Astrocyte (in vitro differentiated cells and primary cell): ENCODE results near the gene OTUD7B. TPM values are rescaled to one million over a fixed set of nuclear protein-coding genes. Genes with fewer than 3 reads are reported as not detected.

ENCODE experiments used
- DNase-seq: peaks from one replicate; pipeline ENCODE4 v3.0.0-alpha.2; 2010; ENCODE audit warnings: low read depth
- FAIRE-seq: peaks from 2 replicates; lab custom pipeline; 2011; peaks lifted over from hg19 to GRCh38; lab: Jason Lieb, UNC
- H2AFZ ChIP-seq: 2 replicates; pipeline ENCODE4 v1.6.0; 2012; ENCODE audit warnings: low read depth, low read length, inconsistent platforms
- H3K27ac ChIP-seq: 2 replicates; pipeline ENCODE4 v1.5.1; 2011; ENCODE audit warnings: low read depth, low read length, inconsistent platforms
- H3K27me3 ChIP-seq: 2 replicates; pipeline ENCODE4 v1.6.0; 2011; ENCODE audit warnings: low read length, inconsistent platforms; ENCODE audit not compliant: insufficient read depth
- H3K36me3 ChIP-seq: 2 replicates; pipeline ENCODE4 v1.5.1; 2011; ENCODE audit warnings: low read length, inconsistent platforms; ENCODE audit not compliant: insufficient read depth
- H3K4me1 ChIP-seq: 2 replicates; pipeline ENCODE4 v1.5.1; 2011; ENCODE audit warnings: low read length, inconsistent platforms; ENCODE audit not compliant: insufficient read depth
- H3K4me2 ChIP-seq: 2 replicates; pipeline ENCODE4 v1.6.0; 2012; ENCODE audit warnings: low read length, inconsistent platforms
- H3K4me3 ChIP-seq: 2 replicates; pipeline ENCODE4 v1.5.1; 2011; ENCODE audit warnings: low read depth, mild to moderate bottlenecking, low read length, inconsistent platforms; ENCODE audit not compliant: insufficient read depth
- H3K79me2 ChIP-seq: 2 replicates; pipeline ENCODE4 v1.6.0; 2012; ENCODE audit warnings: mild to moderate bottlenecking, low read length, inconsistent platforms; ENCODE audit not compliant: insufficient read depth
- H3K9ac ChIP-seq: 2 replicates; pipeline ENCODE4 v1.6.0; 2012; ENCODE audit warnings: mild to moderate bottlenecking, low read length, inconsistent platforms
- H3K9me3 ChIP-seq: 2 replicates; pipeline ENCODE4 v1.5.1; 2012; ENCODE audit warnings: low read depth, mild to moderate bottlenecking, low read length, inconsistent platforms; ENCODE audit not compliant: insufficient read depth
- H4K20me1 ChIP-seq: 2 replicates; pipeline ENCODE4 v1.6.0; 2012; ENCODE audit warnings: low read length, inconsistent platforms; ENCODE audit not compliant: insufficient read depth
- H3K27ac Mint-ChIP-seq: one replicate; pipeline ENCODE4 v1.8.0; 2021; ENCODE audit warnings: mild to moderate bottlenecking, mixed read lengths; ENCODE audit not compliant: unreplicated experiment
- H3K27me3 Mint-ChIP-seq: one replicate; pipeline ENCODE4 v1.8.0; 2021; ENCODE audit warnings: low read depth, mixed read lengths; ENCODE audit not compliant: unreplicated experiment
- H3K36me3 Mint-ChIP-seq: one replicate; pipeline ENCODE4 v1.8.0; 2021; ENCODE audit warnings: low read depth, mixed read lengths; ENCODE audit not compliant: unreplicated experiment
- H3K4me1 Mint-ChIP-seq: one replicate; pipeline ENCODE4 v1.8.0; 2021; ENCODE audit warnings: low read depth, mixed read lengths; ENCODE audit not compliant: unreplicated experiment
- H3K4me3 Mint-ChIP-seq: one replicate; pipeline ENCODE4 v1.8.0; 2021; ENCODE audit warnings: mild to moderate bottlenecking, moderate library complexity, mixed read lengths; ENCODE audit not compliant: unreplicated experiment
- H3K9me3 Mint-ChIP-seq: one replicate; pipeline ENCODE4 v1.8.0; 2021; ENCODE audit warnings: mild to moderate bottlenecking, mixed read lengths; ENCODE audit not compliant: unreplicated experiment
- EZH2 ChIP-seq: IDR thresholded peaks from 2 replicates; pipeline ENCODE4 v1.6.1; 2012; ENCODE audit warnings: mild to moderate bottlenecking, low read length, inconsistent platforms; ENCODE audit not compliant: insufficient read depth
- total RNA-seq: library from RNA; stranded (reverse); gene quantifications from 2 replicates; pipeline ENCODE4 v1.2.1, GENCODE V29; 2021
- TF ChIP-seq, protein P1 (sequence below): IDR thresholded peaks from 2 replicates; pipeline ENCODE4 v1.5.1; 2011; ENCODE audit warnings: low read depth, mild to moderate bottlenecking, inconsistent platforms, low read length, moderate library complexity; ENCODE audit not compliant: insufficient read depth

Gene OTUD7B
- total RNA-seq, 1 donor from 2014 or later, result 33.1 TPM

DNA sequence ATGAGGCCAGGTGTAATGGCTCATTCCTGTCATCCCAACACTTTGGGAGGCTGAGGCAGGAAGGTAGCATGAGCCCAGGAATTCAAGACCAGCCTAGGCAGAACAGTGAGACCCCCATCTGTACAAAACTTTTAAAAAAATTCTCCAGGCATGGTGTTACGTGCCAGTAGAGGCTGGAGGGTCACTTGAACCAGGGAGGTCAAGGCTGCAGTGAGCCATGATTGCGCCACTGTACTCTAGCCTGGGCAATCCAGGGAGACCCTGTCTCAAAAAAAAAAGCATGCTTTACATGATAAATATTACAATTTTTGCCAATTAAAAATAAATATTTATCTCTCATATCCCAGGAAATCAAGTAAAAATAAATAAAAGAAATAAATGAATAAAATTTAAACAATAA is 39.4 kb upstream of the OTUD7B start:
- H3K9me3 Mint-ChIP-seq, result no peaks in the 10 kb centered on the region
- no peak overlapping the region for H3K27ac ChIP-seq
- no peaks in the 10 kb centered on the region for H4K20me1 ChIP-seq
- no peaks in the 10 kb centered on the region for H3K27me3 Mint-ChIP-seq
- H3K79me2 ChIP-seq, result no peaks in the 10 kb centered on the region
- no peak overlapping the region for H3K4me3 Mint-ChIP-seq
- no peak for DNase-seq
- H3K27ac Mint-ChIP-seq, result no peak overlapping the region
- H3K36me3 Mint-ChIP-seq, result no peaks in the 10 kb centered on the region
- TF ChIP-seq, protein P1, sequence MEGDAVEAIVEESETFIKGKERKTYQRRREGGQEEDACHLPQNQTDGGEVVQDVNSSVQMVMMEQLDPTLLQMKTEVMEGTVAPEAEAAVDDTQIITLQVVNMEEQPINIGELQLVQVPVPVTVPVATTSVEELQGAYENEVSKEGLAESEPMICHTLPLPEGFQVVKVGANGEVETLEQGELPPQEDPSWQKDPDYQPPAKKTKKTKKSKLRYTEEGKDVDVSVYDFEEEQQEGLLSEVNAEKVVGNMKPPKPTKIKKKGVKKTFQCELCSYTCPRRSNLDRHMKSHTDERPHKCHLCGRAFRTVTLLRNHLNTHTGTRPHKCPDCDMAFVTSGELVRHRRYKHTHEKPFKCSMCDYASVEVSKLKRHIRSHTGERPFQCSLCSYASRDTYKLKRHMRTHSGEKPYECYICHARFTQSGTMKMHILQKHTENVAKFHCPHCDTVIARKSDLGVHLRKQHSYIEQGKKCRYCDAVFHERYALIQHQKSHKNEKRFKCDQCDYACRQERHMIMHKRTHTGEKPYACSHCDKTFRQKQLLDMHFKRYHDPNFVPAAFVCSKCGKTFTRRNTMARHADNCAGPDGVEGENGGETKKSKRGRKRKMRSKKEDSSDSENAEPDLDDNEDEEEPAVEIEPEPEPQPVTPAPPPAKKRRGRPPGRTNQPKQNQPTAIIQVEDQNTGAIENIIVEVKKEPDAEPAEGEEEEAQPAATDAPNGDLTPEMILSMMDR, result no peak
- TF ChIP-seq EZH2, result no peak
- no peaks in the 10 kb centered on the region for H3K36me3 ChIP-seq
- no peaks in the 10 kb centered on the region for H3K4me1 ChIP-seq
- no peak overlapping the region for H3K9ac ChIP-seq
- no peaks in the 10 kb centered on the region for H3K9me3 ChIP-seq
- peaks cover 2% of the 10 kb centered on the region for H3K4me1 Mint-ChIP-seq
- H2AFZ ChIP-seq, result no peak overlapping the region
- no peak for FAIRE-seq
- no peaks in the 10 kb centered on the region for H3K27me3 ChIP-seq
- no peak overlapping the region for H3K4me2 ChIP-seq
- H3K4me3 ChIP-seq, result no peak overlapping the region

DNA sequence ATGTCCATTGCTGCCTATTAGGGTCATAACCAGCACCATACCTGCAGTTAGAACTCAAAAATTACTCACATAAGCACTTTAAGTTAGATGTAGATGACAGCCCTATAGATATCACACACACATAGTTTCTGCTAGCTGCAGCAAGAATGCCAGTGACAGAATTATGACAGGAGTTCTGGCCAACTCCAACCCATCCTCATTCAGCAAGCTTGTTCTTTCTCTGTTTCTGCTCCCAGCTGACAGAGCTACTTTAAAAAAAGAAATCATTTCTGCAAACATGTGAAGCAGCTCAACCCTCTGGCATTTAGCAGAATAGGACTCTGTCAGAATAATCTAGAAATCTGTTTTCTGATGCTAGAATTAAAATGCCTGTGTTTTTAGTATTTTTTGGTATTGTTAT is 23.8 kb upstream of the OTUD7B start:
- Histone ChIP-seq H3K27me3 (no peaks in the 10 kb centered on the region), H3K9ac (no peak overlapping the region), H3K4me2 (no peak overlapping the region), H3K4me1 (no peaks in the 10 kb centered on the region), H2AFZ (no peak overlapping the region), H4K20me1 (no peaks in the 10 kb centered on the region), H3K27ac (no peak overlapping the region), H3K36me3 (no peaks in the 10 kb centered on the region), H3K9me3 (no peaks in the 10 kb centered on the region), H3K79me2 (no peaks in the 10 kb centered on the region), H3K4me3 (no peak overlapping the region)
- Mint-ChIP-seq H3K27ac (no peak overlapping the region), H3K4me3 (no peak overlapping the region), H3K4me1 (no peaks in the 10 kb centered on the region), H3K9me3 (no peaks in the 10 kb centered on the region), H3K36me3 (no peaks in the 10 kb centered on the region), H3K27me3 (no peaks in the 10 kb centered on the region)
- TF ChIP-seq, protein P1, result no peak
- TF ChIP-seq EZH2, result no peak
- DNase-seq (no peak), FAIRE-seq (no peak)

DNA sequence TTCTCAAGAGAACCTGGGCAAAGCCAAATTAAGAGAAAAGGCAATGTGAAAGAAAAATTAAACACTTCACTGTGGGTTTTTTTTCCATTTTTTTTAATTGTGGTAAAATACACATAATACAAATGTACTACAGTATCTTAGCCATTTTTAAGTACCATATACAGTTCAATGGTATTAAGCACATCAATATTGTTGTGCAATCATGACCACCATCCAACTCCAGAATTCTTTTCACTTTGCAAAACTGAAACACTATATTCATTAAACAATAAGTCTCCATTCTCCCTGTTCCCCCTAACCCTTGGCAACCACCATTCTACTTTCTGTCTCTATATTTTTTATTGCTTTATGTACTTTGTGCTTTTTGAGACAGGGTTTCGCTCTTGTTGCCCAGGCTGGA is 17.8 kb upstream of the OTUD7B start:
- Histone ChIP-seq H3K9ac (no peak overlapping the region), H3K4me2 (no peak overlapping the region), H3K27me3 (no peaks in the 10 kb centered on the region), H3K36me3 (no peaks in the 10 kb centered on the region), H3K4me3 (no peak overlapping the region), H4K20me1 (no peaks in the 10 kb centered on the region), H2AFZ (no peak overlapping the region), H3K27ac (no peak overlapping the region), H3K79me2 (no peaks in the 10 kb centered on the region), H3K9me3 (no peaks in the 10 kb centered on the region), H3K4me1 (no peaks in the 10 kb centered on the region)
- no peaks in the 10 kb centered on the region for H3K9me3 Mint-ChIP-seq
- FAIRE-seq (no peak), DNase-seq (no peak)
- no peak for TF ChIP-seq EZH2
- TF ChIP-seq, protein P1, result no peak
- H3K27ac Mint-ChIP-seq, result no peak overlapping the region
- H3K27me3 Mint-ChIP-seq, result no peaks in the 10 kb centered on the region
- H3K4me1 Mint-ChIP-seq, result no peaks in the 10 kb centered on the region
- H3K4me3 Mint-ChIP-seq, result no peak overlapping the region
- no peaks in the 10 kb centered on the region for H3K36me3 Mint-ChIP-seq
